GM21786 (cell line): ENCODE results near the gene LPCAT4.
"Not testable (repeated sequence)": the region's sequence is repeated elsewhere in the genome, so short reads cannot be mapped to it uniquely, and the experiment has no call there.

ENCODE experiments used
- ATAC-seq: cut with Tn5 transposase; IDR thresholded peaks from one replicate; pipeline ENCODE4 v1.9.1; 2021; ENCODE audit not compliant: unreplicated experiment

LPCAT4 gene

GRCh38 chr15:34367101-34368081, at the start of gene LPCAT4:
Gene LPCAT4, minus strand, starts transcription at chr15:34367196. Its CDS starts 96 bp downstream, at chr15:34367100.
- peak; percentile 71 for ATAC-seq

- not testable (repeated sequence) for ATAC-seq
Measured at GRCh38 chr15:34409511-34409910, 42.5 kb upstream of the LPCAT4 start.

- not testable (repeated sequence) for ATAC-seq
Measured at GRCh38 chr15:34408973-34409372, 42.0 kb upstream of the LPCAT4 start.

GRCh38 chr15:34403899-34404298, 36.9 kb upstream of the LPCAT4 start:
- peak; percentile 49 for ATAC-seq

GRCh38 chr15:34403160-34403598, 36.2 kb upstream of the LPCAT4 start:
- ATAC-seq: peak; percentile 68

GRCh38 chr15:34397637-34398259, 30.8 kb upstream of the LPCAT4 start:
- not testable (repeated sequence) for ATAC-seq

- not testable (repeated sequence) for ATAC-seq
Measured at GRCh38 chr15:34392981-34393380, 26.0 kb upstream of the LPCAT4 start.

- ATAC-seq: not testable (repeated sequence)
Measured at GRCh38 chr15:34389594-34390086, 22.6 kb upstream of the LPCAT4 start.

- not testable (repeated sequence) for ATAC-seq
Measured at GRCh38 chr15:34381829-34382521, 15.0 kb upstream of the LPCAT4 start.

- ATAC-seq: not testable (repeated sequence)
Measured at GRCh38 chr15:34380491-34380890, 13.5 kb upstream of the LPCAT4 start.

- ATAC-seq: no peak
Measured at GRCh38 chr15:34376856-34377255, 9.9 kb upstream of the LPCAT4 start.

GRCh38 chr15:34375541-34375940, 8.5 kb upstream of the LPCAT4 start:
- not testable (repeated sequence) for ATAC-seq

GRCh38 chr15:34374816-34375215, 7.8 kb upstream of the LPCAT4 start:
- no peak for ATAC-seq

GRCh38 chr15:34373951-34374350, 7.0 kb upstream of the LPCAT4 start:
- no peak for ATAC-seq

GRCh38 chr15:34370643-34371042, 3.6 kb upstream of the LPCAT4 start:
- ATAC-seq: no peak

GRCh38 chr15:34370129-34370528, 3.1 kb upstream of the LPCAT4 start:
- ATAC-seq: no peak

GRCh38 chr15:34366271-34367065, 528 bp downstream of the LPCAT4 start:
- ATAC-seq: no peak

- no peak for ATAC-seq
Measured at GRCh38 chr15:34365836-34366235, 1.2 kb downstream of the LPCAT4 start.

GRCh38 chr15:34365091-34365825, 1.7 kb downstream of the LPCAT4 start:
- ATAC-seq: no peak

GRCh38 chr15:34364041-34364440, 3.0 kb downstream of the LPCAT4 start:
- ATAC-seq: no peak
